GM19238 (cell line): Measurements from ENCODE around the gene HRCT1.
"Not testable (repeated sequence)": the region's sequence is repeated elsewhere in the genome, so short reads cannot be mapped to it uniquely, and the experiment has no call there.

Experiments
- DNase-seq: peaks from one replicate; pipeline ENCODE4 v3.0.0; 2011; ENCODE audit warnings: low spot score; ENCODE audit not compliant: insufficient read length

Gene HRCT1

DNA sequence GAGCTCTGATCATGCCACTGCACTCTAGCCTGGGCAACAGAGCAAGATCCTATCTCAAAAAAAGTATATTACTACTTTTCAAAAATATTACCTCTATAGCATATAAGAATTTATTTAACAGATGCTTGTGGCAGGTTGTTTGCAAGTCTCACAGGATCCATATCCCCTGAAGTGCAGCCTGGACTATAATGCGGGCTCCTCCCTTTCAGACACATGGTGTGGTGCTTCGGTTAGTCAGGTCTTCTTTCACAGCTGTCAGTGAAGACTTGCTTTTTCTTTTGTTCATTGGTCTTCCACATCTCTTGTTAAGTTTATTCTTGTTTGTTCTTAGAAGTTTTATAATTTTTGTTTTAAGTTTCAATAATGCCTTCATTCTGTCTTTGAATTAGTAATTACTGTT lies 9.4 kb upstream of the HRCT1 start:
- DNase-seq = no peak

DNA sequence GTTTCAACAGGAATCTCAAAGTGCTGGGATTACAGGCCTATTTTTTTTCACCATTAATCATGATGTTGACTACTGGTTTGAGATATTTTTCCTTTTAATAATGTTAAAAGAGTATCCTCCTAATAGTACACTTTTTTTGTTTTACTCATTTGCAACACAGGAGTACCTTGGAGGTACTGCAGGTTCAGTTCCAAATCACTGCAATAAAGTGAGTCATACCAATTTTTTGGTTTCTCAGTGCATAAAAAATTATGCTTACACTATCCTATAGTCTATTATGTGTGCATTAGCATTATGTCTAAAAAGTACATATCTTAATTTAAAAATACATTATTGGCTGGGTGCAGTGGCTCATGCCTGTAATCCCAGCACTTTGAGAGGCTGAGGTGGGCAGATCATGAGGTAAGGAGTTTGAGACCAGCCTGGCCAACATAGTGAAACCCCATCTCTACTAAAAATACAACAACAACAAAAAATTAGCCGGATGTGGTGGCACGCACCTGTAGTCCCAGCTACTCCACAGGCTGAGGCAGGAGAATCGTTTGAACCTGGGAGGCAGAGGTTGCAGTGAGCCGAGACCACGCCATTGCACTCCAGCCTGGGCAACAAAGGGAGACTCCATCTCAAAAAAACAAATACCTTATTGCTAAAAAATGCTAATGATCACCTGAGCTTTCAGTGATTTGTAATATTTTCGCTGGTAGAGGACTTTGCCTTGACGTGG lies 8.5 kb upstream of the HRCT1 start:
- not testable (repeated sequence) for DNase-seq

DNA sequence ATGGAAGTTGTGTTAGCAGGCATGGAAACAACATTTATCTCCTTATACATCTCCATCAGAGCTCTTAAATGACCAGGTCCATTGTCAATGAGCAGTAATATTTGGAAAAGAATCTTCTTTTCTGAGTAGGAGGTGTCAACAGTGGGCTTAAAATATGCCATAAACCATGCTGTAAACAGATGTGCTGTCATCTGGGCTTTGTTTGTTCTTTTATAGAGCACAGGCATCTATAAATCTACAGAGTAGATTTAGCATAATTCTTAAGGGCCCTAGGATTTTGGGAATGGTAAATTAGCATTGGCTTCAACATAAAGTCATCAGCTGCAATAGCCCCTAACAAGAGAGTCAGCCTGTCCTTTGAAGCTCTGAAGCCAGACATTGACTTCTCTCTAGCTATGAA lies 7.7 kb upstream of the HRCT1 start:
- no peak for DNase-seq

DNA sequence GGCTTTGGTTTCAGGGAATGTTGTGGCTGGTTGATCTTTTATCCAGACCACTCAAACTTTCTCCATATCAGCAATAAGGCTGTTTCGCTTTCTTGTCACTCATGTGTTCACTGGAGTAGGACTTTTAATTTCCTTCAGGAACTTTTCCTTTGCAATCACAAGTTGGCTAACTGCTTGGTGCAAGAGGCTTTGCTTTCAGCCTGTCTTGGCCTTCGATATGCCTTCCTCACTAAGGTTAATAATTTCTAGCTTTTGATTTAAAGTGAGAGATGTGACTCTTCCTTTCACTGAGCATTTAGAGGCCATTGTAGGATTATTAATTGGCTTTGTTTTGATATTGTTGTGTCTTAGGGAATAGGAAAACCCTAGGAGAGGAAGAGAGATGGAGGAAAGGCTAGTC lies 7.0 kb upstream of the HRCT1 start:
- DNase-seq = no peak

DNA sequence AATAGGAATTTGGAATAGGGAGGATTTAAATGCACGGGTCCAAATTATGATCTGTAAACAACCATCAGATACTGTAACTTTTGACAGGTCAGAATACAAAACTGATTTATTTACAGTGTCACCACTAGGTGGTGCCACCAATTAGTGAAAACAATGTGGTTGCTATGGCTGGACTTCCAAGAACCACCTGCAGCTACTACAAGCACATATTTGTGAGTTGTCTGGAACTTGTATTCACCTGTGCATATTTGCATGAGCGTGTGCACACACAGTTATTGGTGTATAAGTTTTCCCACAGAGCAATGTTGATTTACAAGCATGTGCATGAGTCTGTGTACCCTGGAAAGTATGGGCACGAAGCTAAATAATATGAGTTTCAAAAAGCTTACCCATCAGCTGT lies 3.0 kb upstream of the HRCT1 start:
- DNase-seq = peak; percentile 28

DNA sequence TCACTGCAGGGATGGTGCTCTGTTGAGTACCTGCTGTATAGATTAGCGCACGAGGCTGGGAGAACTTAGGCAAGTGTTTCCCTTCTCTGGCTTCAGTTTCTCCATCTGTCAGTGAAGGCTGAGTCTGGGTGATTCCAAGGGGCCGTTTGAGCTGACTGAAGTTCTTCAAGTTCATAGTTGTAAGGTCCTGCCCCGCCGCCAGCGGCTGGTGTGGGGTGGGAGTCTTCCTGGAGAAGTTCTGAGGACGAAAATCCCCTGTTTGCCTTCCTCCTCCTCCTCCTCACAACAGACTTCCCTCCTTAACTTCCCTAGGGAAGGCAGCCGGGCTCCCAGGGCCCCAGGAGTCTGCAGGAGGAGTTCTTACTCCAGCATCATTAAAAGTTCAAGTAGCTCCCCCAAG lies 1.7 kb upstream of the HRCT1 start:
- no peak for DNase-seq

DNA sequence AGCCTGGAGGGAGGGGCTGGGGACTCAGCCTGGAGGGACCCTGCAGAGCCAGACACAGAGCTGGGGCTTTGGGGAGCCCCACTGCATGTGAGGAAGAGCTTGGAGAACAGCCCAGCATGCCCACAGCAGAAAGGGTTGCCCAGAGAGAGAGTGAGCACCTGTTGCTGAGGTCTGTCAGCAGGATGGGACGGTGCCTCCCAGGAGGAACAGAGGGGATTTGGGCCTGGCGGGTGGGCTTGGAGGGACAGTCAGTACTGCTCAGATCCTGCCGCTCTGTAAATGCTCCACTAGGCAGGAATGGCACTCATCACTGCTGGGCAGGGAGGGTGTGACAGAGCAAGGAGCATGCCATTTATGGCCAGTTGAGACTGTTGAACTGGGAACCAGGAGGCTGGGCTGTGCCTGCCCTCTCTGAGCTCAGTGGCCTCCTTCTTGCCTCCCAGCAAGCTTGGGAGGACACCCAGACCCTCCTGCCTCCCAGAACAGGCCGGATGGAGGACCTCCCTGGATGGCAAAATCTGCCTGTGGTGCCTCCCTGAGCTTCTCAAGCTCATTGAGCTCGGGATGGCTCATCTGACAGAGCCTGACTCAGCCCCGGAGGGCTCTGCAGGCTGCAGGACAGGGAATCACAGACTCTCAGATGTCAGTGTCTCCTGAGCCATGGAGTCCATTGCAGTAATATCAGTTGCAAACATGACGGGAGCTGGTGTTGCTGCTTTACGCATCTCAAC lies 786 bp upstream of the HRCT1 start:
- no peak for DNase-seq

DNA sequence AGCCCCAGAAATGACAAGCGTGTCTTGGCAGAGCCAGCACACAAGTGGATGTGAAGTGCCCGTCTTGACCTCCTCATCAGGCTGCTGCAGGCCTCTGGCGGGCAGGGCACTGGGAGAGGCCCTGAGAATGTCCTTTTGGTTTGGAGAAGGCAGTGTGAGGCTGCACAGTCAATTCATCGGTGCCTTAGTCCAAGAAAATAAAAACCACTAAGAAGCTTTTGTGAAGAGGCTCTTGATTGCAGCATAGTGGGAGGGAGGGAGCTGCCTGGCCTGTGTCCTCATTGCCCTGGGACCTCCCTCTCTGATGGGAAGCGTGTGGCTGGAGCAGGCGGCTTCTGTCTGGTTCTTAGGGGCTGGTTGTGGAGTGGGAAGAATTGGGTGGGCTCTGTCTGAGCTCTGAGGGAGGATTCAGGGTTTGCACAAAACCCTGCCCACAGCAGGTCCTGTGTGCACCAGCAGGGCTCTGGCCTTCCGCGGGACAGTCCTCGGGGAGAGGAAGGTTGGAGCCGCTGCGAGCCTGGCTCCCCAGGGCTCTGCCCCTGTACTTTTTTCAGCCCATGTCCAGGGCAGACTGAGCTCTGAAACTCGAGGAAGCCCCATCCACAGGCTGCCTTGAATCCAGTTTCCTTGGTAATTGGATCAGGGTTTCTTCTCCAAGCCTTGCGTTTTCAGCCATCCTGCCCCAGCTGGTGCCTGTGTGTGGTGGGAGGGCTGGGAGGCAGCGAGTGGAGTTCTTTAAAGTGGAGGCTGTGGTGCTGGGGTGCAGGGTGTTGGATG lies 1.1 kb downstream of the HRCT1 start:
- DNase-seq = no peak

DNA sequence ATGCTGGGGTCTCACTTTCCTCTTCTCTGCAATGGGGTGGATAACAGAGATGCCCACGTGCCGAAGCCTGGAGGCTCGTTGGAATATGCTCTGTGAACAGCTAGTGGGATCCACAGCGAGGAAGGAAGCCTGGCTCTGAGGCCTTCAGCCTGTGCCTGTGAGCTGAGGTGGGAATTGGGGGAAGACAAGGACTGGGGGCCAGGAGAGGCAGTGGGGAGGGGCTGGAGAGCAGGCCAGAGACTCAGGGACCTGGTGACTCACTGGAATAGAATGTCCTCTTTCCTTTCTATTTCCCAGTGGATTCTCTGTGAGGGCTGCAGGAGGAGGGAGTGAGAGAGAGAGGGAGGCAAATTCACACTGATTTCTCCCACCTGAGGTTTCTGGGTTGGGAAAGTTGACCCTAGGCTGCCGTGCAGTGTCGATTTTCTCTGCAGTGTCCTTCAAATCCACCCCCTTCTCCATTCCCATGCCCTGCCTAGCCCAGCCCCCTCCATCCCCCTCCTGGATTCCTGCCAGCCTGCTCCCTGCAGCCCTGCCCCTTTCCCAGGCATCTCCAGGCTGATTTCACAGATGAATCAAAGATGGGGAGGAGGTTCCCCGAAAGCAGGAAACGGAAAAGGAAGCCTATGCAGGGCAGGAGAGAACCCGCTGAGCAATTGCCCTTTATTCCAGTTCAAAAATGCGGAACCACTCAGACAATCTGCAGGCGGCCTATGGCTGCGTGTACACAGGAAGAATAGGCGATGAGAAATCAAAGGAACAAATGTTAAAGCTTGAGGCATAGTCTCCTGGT lies 1.9 kb downstream of the HRCT1 start:
- DNase-seq = no peak

DNA sequence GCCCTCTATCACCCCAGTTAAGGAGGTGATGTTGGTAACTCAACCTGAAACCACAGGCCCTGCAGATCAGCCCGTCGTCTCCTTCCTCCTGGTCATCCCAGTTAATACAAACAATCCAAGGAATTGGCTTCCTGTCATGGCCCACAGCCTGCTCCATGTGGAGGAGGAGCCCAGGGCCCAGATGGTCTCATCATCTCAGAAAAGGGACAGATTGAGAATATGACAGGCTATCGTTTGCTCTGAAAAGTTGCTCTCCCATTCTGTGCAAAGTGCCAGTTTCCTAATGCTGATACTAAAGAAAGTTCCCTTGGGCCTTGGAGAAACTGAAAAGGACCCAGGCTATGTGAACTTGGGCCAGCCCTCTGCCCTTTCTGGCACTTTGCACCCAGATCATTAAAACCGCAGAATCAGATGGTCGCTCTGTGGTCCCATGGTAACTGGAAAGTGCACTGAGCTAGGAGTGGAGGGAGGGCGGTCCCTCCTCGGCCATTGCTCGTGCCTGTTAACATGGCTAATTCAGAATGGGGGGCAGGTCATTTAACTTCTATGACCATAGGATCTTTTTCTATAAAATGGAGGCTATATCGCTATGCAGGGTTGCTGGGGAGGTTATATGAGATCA lies 2.6 kb downstream of the HRCT1 start:
- DNase-seq = no peak

DNA sequence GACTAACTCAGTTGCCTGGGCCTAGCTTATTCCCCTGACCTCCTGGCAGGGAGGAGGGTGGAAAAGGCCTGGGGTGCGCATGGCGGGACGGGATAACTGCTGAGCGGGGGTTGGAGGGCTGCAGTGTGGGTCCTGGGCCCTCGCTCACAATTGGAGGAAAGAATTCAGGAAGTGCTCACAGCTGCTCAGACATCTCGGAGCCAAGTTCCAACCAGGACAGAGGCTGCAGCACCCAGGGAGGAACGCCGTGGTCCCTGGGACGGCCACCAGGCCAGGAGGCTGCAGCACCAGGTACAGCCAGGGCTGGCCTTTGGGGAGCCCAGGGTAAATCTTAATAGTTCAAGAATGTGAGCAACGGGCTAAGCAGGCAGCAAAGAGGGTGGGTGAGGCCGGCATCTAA lies 3.3 kb downstream of the HRCT1 start, which contains the start of gene SPAAR:
Gene SPAAR (plus strand): TSS at position 217 of the 400 bp plus-strand sequence. CDS start 974 bp downstream, outside the sequence.
- DNase-seq = no peak

DNA sequence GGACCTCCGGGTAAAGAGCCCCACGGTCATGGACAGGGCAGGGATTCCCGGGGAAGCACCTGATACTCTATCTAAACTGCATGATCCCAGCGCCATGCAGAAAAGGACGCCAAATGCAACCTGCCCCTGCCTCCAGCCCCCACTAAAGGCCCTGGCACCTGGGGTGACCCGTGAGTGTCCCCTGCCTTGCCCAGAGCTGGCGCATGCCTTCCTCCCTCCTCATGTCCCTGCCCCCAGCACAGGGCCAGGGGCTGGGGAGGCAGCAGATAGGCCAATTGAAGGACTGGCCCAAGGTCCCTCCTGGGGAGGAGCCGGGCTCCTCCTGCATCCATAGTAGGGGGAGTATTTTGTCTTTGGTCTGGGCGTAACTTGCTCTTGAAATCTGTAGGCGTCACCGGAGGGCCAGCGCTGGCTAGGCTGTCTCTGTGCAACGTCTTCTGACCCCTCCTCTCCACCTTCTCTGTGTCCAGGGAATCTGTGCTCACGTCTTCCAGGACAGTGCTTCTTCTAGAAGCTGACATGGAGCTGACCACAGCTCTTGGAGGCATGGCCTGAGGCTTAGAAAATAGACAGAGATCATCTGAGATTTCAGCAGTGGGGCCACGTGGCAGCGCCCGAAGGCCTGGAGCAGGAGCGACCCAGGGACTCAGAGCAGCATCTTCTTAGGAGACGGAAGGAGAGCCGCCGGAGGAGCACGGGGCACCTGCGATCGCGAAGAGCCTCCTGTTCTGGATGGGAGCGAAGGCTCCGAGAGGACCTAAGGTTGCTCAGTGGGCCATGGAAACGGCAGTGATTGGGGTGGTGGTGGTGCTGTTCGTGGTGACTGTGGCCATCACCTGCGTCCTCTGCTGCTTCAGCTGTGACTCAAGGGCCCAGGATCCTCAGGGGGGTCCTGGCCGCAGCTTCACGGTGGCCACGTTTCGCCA lies 3.9 kb downstream of the HRCT1 start:
- DNase-seq = no peak

DNA sequence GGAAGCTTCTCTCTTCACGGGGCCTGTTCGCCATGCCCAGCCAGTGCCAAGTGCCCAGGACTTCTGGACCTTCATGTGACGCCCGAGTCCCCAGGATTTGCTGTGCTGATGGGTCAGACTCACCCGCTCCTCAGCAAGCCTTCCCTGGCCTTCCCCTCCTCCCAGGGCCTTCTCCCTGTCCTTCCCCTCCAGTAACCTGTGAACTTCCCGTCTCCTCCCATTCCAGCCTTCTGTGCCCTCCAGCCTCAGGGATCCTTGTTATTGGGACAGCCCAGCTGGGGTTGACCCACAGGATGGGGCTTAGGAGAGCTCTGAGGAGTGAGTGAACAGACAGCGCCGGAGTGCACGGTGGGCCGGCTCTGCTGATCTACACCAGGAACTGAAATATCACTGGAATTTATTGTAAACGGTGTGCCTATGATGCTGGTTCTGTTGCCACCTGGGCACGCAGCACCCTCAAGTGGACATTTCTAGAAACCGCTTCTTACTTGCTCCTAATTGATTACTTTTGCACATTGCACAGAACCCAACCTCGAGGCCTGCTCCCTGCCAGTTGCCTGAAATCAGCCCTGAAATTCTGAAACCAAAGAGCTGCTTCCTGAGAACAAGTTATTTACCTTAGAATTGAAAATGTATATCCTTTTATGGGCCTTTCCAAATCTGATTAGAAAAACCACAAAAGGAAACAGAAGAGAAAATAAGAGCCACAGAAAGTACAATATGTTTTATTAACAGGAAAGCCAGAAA lies 4.8 kb downstream of the HRCT1 start:
- DNase-seq = peak; percentile 23

DNA sequence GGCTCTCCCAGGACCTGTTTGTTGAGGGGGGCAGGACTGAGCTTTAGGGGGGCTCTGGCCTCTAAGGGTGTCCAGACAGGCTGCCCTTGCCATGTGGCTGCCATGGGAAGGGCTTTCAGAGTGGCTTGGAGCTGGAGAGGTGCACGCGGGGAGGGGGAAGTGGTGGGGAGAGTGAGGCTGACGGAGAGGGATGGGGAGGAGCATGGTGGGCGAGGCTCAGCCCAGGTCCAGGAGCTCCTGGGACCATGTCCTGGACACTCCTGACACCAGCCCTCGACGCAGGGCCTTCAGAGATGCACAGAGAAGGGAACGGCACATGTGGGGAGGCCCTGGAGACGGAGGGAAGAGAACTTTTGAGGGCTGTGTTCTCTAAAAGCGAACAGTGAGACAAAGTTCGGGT lies 5.7 kb downstream of the HRCT1 start:
- no peak for DNase-seq

DNA sequence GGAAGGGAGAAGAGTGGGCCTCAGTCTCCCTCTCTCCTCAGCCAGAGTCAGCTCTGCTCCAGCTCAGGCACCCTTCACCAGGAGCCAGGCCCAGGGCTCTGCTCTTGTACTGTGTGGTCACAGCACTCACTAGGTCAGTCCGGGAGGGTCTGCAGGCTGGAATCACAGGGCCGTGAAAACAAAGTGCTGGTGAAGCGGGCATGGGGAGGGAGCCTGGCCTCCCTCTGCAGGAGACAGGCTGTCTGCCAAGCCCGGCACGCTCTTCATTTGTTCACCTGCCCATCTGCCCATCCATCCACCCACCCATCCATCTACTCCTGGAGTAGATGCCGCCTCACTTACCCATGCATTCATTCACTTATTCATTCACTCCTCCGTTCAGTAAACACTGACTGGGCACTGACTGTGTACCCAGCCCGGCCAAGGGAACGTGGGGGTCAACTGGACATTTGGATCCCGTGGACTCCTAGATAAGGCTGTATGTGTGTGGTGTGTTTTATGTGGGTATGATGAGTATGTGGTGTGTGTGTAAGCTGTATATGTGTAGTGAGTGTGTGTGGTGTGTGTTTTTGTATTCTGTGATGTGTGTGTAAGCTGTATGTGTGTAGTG lies 6.9 kb downstream of the HRCT1 start:
- DNase-seq = no peak

DNA sequence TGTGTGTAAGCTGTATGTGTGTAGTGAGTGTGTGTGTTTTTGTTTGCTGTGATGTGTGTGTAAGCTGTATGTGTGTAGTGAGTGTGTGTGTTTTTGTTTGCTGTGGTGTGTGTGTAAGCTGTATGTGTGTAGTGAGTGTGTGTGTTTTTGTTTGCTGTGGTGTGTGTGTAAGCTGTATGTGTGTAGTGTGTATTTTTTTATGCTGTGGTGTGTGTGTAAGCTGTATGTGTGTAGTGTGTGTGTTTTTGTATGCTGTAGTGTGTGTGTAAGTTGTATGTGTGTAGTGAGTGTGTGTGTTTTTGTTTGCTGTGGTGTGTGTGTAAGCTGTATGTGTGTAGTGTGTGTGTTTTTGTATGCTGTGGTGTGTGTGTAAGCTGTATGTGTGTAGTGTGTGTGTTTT lies 7.4 kb downstream of the HRCT1 start:
- DNase-seq = not testable (repeated sequence)

DNA sequence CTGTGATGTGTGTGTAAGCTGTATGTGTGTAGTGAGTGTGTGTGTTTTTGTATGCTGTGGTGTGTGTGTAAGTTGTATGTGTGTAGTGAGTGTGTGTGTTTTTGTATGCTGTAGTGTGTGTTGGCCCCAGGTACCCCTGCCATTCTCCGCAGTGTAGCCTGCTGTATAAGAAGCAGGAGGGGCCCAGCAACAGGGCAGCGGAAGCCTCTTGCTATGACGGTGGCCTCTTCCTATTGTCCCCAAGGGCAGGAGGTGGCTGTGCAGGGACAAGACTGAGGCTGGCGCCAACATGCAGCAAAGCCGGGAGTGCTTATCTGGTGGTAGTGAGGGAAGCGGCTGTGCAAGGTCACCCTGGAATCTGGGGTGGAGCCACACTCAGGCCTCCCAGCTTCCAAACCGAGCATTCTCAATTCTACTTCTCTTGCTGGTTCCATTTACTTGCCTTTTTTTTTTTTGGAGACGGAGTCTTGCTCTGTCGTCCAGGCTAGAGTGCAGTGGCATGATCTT lies 8.4 kb downstream of the HRCT1 start:
- DNase-seq = no peak

DNA sequence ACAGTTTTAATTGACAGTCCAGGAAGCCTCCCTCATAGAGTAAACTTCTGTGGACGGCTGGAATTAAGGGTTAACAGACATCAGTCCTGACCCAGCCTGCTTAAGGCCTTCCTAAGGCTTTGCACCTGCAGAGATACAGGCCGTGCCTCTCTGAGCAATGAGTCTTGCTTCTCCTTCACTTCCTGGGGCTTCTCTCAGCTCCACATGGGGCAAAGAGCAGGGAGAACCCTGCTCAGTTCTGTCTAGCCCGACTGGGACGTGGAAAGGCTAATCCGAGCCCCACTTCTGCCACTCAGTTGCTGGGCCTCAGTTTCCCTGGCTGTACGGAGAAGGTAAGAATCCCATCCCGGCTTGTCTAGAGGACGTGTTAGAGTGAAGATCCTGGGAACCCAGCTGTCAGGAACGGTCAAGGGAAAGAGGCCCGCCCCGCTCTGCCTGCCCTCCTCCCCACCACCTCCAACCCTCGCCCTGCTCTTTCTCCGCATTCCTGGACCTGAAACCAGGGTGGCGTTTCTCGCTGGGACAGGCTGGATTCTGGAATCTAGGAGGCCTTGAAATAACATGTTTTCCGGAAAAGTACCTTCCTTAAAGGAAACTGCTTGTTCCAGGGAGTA lies 9.8 kb downstream of the HRCT1 start:
- DNase-seq = no peak
